HG03139 (cell line): ENCODE results near the gene ACOT11.

Experiments
- ATAC-seq: cut with Tn5 transposase; IDR thresholded peaks from one replicate; pipeline ENCODE4 v1.9.1; 2021; ENCODE audit not compliant: unreplicated experiment

ACOT11 gene

GRCh38 chr1:54583871-54584270 lies 35.8 kb downstream of the ACOT11 start:
- no peak for ATAC-seq

- ATAC-seq = no peak
Measured at GRCh38 chr1:54584575-54584974, 36.5 kb downstream of the ACOT11 start.

DNA sequence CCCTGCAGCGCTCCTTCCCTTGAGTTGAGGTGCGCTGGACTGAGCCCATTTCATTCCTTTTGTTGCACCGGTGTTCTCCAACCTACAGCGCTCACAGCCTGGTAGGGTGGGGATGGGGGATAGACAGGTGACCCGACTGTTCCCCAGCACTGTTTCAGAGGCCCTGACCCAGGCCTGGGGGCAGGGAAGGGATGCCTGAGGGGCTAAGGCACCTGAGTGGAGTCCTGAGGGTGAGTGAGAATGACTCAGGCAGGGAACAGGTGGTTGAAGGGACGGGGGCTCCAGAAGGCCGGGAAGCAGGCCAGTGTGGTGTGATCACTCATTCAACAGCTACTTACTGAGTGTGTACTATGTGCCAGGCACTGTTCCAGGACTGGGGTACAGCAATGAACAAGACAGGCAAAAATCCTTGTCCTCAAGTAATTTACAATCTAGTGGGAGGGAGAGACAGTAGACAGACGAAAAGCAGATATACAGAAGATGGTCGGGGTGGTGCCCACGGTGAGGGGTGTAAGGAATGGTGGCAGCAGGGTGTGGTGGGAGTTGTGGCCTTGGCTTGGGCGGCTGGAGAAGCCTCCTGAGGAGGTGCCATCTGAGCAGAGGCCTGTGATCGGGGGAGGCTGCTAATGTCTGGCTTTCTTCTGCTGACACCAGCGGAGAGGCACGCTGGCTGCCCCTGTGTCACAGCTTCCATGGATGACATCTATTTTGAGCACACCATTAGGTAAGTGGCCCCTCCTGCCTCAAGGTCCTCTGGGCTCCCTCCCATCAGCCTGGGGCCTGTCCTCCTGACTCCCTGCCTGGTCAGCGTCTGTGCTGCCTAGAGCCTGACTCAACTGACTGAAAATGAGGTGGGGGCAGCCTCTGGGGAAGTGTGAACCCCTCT lies 37.4 kb downstream of the ACOT11 start:
- no peak for ATAC-seq

DNA sequence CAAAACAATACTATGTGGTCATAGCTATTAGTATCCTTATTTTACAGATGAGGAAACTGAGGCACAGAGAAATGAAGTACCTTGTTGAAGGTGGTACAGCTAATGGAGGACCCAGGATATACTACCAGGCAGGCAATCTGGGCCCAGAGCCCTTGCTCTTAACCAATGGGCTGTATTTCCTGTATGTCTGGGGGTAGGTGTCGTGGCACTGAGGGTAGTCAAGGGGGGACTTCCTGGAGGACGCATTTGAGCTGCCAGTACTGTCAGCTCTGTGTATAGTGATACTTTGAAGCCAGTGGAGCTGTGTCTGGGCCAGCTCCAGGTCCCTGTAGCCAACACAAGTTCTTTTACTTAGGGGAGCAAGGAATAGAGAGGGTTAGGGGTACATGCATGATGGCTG lies 40.3 kb downstream of the ACOT11 start:
- ATAC-seq = no peak

GRCh38 chr1:54591127-54591756 lies 43.2 kb downstream of the ACOT11 start:
- no peak for ATAC-seq

GRCh38 chr1:54593571-54594160 lies 45.6 kb downstream of the ACOT11 start:
- no peak for ATAC-seq

GRCh38 chr1:54594463-54594862 lies 46.4 kb downstream of the ACOT11 start:
- ATAC-seq = no peak

DNA sequence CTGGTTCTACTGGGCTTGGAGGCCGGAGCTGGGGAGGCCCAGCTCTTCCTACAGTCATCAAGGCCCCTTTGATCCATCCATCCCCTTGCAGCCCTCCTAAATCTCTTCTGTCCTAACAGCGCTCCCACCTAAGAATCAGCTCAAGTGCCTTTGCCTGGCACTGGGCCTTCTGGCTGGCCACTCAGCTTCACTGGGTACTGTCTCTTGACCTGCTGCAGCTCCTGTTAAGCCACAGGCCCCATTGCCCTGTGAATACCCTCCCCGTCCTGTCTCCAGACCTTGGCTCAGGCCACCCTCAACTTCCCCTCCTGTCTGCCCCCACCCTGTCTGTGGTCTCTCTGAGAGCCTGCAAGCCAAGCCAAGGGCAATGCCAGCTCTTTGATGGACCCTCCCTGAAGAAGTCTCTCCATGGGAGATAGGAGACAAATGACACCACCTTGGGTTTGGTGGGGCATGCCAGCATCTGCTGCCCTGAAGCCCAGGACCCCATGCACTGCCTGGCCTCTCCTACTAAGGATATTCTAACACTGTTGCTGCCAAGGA lies 48.0 kb downstream of the ACOT11 start:
- ATAC-seq = no peak

- no peak for ATAC-seq
Measured at GRCh38 chr1:54596756-54597155, 48.7 kb downstream of the ACOT11 start.

DNA sequence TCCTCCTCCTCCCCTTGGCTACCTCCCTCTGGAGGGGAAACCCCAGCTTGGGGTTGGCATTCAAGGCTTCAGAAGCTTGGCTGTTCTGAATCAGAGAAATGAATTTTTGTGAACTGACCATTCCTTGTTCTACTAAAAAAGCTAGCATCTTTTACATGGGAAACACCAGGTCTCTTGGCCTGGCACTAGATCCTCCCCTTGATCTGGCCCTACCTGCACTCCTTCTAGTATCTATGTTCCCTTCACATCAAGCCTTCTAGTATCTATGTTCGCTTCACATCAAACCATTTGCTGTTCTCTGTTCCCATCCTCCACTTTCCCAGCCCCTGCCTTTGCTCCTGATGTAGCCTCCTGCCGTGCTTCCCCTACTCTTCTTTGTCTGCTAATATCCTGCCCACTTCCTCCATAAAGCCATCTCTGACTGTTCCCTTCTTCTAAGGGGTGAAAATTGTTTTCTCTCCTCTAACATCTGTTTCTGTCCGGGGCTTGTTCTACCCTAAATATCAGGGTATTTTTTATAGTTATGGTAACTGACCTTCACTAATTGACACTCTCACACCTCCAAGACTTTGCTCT lies 49.5 kb downstream of the ACOT11 start:
- ATAC-seq = no peak

GRCh38 chr1:54599211-54599823 lies 51.3 kb downstream of the ACOT11 start:
- no peak for ATAC-seq

DNA sequence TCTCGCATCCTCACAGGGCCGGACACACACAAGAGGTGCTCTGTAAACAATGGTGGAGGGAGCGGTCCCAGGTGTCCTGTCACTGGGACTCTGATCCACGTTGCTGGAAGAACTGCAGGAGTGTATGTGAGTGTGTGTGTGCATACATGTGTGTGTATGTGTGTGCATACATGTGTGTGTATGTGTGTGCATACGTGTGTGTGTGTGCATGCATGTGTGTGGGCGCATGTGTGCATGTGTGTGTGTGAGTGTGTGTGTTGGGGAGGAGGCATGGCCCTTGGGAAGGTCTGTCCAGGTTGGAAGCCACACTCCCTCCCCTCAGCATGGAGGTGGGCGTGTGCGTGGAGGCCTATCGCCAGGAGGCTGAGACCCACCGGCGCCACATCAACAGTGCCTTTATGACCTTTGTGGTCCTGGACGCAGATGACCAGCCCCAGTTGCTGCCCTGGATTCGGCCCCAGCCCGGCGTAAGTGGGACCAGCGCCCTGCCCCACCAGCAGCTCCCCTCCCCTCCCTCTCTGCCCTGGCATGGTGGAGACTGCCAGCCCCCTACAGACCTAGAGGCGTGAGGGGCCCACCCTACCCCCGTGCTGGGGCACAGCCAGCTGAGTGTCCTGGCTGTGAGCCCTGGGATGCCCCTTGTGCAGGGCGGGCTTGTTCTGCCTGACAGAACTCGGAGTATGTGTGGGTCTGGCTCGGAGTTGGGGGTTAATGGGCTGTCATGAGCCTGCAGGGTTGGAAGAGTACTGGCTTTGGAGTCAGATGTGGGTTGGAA lies 53.1 kb downstream of the ACOT11 start:
- ATAC-seq = no peak

DNA sequence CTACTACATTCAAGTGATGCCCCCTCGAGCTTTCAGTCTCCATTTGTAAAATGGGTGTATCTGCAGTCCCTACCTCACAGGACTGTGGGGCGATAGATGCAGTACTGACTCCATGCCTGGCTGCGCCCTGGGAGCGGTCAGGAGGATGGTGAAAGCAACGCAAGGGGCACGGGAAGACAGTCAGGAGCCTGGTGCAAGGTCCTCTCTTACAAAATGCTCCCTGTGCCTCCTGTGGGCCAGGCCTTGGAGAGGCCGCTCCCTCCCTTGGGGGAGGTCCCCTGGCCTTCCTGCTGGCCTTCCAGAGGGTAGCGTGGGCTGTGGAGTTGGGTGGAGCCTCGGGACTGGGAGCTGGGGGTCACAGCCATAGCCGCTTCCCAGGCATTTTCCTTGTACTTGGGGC lies 53.7 kb downstream of the ACOT11 start:
- no peak for ATAC-seq

DNA sequence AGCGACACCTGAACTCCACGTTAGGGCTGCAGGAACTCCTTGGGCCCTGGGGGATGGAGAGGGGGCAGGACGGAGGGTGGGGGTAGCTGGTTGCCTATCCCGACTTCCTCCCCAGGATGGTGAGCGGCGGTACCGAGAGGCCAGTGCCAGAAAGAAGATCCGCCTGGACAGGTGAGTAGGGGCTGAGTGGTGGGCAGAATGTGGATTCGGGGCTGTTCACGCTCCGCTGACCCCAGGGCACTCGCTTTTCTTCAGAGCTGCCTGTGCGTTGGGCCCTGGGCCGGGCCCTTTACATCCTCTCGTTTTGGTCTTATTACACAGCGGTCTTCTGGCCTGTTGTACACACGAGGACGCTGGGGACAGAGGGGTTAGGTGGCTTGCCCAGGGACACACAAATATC lies 54.5 kb downstream of the ACOT11 start:
- ATAC-seq = no peak

GRCh38 chr1:54603241-54603640 lies 55.2 kb downstream of the ACOT11 start:
- no peak for ATAC-seq

- no peak for ATAC-seq
Measured at GRCh38 chr1:54604051-54604450, 56.0 kb downstream of the ACOT11 start.

DNA sequence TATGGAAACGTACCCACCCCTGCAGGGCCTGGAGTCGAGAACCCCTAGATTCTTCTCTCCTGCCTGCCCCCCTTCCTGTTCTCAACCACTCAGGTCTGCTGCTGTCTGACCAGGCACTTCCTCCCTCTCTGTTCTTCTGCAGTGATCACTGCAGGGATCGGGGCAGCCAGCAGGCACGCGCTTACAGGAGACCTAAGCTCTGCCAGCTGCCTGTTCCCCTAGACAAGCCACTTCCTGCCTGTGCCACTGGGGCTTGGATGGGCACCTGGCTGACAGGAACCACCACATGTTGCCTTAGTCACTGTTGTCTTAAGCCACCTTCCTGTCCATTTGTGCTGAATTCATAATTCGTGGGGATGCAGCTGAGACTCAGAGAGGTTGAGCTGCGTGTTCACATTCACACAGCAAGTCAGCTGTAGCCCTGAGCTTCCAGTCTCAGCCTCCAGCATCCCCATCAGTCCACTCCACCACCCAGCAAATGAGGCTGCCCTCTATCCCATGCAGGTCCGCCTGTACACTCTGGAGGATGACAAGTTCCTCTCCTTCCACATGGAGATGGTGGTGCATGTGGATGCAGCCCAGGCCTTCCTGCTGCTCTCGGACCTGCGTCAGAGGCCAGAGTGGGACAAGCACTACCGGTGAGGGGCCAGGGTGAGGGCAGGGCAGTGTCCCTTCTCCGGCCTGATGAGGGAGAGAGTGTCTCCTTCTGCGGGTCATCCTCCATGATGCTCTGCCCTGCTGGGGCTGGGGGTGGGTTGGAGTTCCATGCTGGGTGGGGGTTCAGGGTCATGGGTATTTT lies 56.7 kb downstream of the ACOT11 start:
- no peak for ATAC-seq

DNA sequence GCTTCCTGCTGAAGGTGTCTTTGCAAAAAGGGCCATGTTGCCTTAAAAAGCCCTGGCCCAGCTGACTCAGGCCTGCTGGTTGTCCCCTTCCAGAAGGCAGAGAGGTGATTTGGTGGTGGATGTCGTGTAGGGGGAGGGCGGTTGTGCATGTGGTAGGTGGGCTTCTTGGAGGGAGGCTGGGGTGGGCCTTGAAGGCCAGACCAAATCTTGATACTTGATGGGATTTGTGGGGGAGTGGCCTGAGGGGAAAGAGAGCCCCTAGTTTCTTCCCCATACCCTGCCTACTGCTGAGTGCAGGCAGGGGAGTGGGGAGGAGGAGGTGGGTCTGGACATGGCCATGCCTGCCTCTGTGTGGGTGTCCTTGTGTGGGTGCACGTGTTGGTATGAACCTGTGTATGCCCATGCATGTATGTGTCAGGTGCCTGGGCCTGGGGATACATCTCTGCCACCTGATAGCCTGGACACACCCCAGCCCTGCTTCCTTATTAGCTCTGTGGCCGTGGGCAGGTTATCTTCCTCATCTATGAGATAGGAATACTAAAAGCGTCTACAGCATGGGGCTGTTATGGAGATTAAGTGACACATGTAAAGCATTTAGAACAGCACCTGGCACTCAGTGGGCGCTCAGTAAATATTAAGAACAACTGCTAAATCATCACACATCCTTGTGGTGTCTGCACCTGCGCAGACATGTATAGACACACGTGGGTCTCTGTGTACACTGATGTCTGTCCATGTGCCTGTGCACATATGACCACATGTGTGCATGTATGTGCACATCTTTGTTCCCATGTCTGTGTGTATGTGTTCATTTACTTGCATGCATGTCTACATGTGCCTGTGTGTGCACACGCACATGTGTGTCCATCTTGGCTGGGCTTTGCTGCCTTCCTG lies 58.3 kb downstream of the ACOT11 start:
- ATAC-seq = no peak

DNA sequence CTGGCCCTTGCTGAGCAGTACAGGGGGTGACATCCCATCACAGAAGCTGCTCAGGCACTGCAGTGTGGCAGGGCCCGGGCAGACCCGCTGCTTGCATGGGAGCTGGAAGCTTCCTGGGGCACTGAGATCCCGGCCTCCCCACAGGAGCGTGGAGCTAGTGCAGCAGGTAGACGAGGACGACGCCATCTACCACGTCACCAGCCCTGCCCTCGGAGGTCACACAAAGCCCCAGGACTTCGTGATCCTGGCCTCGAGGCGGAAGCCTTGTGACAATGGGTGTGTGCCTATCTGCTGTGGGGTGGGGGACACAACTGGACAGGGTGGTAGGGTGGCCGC lies 58.9 kb downstream of the ACOT11 start:
- no peak for ATAC-seq
